Mucosa of rectum (tissue), 2 donors: ENCODE results near the gene P2RX7.

Source experiments
- H3K27ac ChIP-seq, 2 donors: one replicate each; pipeline ENCODE4 v1.7.0; 2013; ENCODE audit warnings: inconsistent platforms in 2 of 2, low read depth in 2 of 2, low read length in 2 of 2
- H3K27me3 ChIP-seq, 2 donors: one replicate each; pipeline ENCODE4 v1.7.0; 2013; ENCODE audit warnings: low read length in 2 of 2; ENCODE audit not compliant: control insufficient read depth in 2 of 2, insufficient read depth in 2 of 2
- H3K36me3 ChIP-seq, 2 donors: one replicate each; pipeline ENCODE4 v1.7.0; 2013; ENCODE audit warnings: low read length in 2 of 2; ENCODE audit not compliant: control insufficient read depth in 2 of 2, insufficient read depth in 2 of 2
- H3K4me1 ChIP-seq, 2 donors: one replicate each; pipeline ENCODE4 v1.7.0; 2013; ENCODE audit warnings: low read length in 2 of 2, mild to moderate bottlenecking in 1 of 2; ENCODE audit not compliant: control insufficient read depth in 2 of 2, insufficient read depth in 2 of 2
- H3K4me3 ChIP-seq, 2 donors: one replicate each; pipeline ENCODE4 v1.7.0; 2013; ENCODE audit warnings: low read length in 2 of 2
- H3K9ac ChIP-seq, 2 donors: one replicate each; pipeline ENCODE4 v1.7.0; 2013; ENCODE audit warnings: low read length in 2 of 2, low read depth in 1 of 2, mild to moderate bottlenecking in 1 of 2
- H3K9me3 ChIP-seq, 2 donors: one replicate each; pipeline ENCODE4 v1.7.0; 2013; ENCODE audit warnings: low read length in 2 of 2; ENCODE audit not compliant: control insufficient read depth in 2 of 2
- donor health status: healthy.
- donor health status: Normal muscosa, but diverticular disease.

P2RX7 gene

DNA sequence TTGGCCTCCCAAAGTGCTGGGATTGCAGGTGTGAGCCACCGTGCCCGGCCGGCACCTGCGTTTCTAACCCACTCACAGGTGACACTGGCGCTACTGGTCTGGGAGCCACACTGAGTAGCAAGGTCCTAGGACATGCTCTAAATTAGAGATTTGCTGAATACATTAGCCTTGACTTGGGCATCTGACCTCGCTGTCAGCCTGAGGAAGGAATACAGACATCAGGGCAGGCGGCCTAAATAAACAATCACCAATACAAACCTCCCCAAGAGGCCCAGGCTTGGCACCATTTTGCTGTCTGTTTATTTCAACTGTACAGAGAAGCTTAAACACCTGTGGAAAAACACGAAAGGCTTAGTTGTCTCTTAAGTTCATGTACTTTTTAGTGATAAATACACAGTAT is 104.7 kb downstream of the P2RX7 start:
- Histone ChIP-seq H3K4me1 (peaks cover 4 to 13% of the 10 kb centered on the region in 2 donors), H3K27ac (no peak overlapping the region), H3K4me3 (no peak overlapping the region), H3K36me3 (peaks cover 35 to 43% of the 10 kb centered on the region in 2 donors), H3K9me3 (no peaks in the 10 kb centered on the region), H3K27me3 (no peaks in the 10 kb centered on the region), H3K9ac (no peak overlapping the region)
